Thyroid gland (tissue), 4 donors: Measurements from ENCODE around the gene FKBP1A.

ENCODE experiments used
- CTCF ChIP-seq, 6 experiments: fragments of 200-600 bp in 3 of 6; fragments of 450-650 bp in 3 of 6; sonication (generic) in 3 of 6; IDR thresholded peaks; one replicate each; pipeline ENCODE4 v1.5.1; 2016 to 2019; ENCODE audit warnings: antibody characterized with exemption in 6 of 6, mild to moderate bottlenecking in 2 of 6, inconsistent platforms in 1 of 6, moderate library complexity in 1 of 6
- POLR2A ChIP-seq, 2 donors: fragments of 450-650 bp; IDR thresholded peaks; one replicate each; pipeline ENCODE4 v1.6.1; 2017; ENCODE audit warnings: antibody characterized with exemption in 2 of 2, mild to moderate bottlenecking in 2 of 2, moderate library complexity in 1 of 2

GRCh38 chr20:1331801-1332453 is 60.9 kb downstream of the FKBP1A start:
- TF ChIP-seq CTCF (IDR thresholded peaks at IDR 0.05) (no peak), POLR2A (IDR thresholded peaks at IDR 0.05) (no peak)
